ENCODE data around the gene GGA2.

- no peak for TF ChIP-seq CTCF (conservative IDR thresholded peaks at IDR 0.05; ENCODE audit: low read depth, low read length)
- no peak for TF ChIP-seq EZH2 (IDR thresholded peaks at IDR 0.05; ENCODE audit: borderline replicate concordance, low read depth, low read length, poor library complexity, severe bottlenecking)
These were observed 61.9 kb downstream of the GGA2 start for GRCh38 chr16:23448392-23448791.

All from A673 (cell line).